GM21515 (cell line): ENCODE data around the gene RHBDF2.

Experiments used
- ATAC-seq: cut with Tn5 transposase; IDR thresholded peaks from one replicate; pipeline ENCODE4 v1.9.1; 2021; ENCODE audit not compliant: unreplicated experiment

Gene RHBDF2

GRCh38 chr17:76441686-76442340 is 59.4 kb downstream of the RHBDF2 start:
- ATAC-seq = no peak

- no peak for ATAC-seq
These were observed 60.4 kb downstream of the RHBDF2 start for GRCh38 chr17:76440751-76441362.

GRCh38 chr17:76439314-76439928 is 61.8 kb downstream of the RHBDF2 start:
- ATAC-seq = no peak

- no peak for ATAC-seq
These were observed 62.3 kb downstream of the RHBDF2 start for GRCh38 chr17:76438906-76439305.

DNA sequence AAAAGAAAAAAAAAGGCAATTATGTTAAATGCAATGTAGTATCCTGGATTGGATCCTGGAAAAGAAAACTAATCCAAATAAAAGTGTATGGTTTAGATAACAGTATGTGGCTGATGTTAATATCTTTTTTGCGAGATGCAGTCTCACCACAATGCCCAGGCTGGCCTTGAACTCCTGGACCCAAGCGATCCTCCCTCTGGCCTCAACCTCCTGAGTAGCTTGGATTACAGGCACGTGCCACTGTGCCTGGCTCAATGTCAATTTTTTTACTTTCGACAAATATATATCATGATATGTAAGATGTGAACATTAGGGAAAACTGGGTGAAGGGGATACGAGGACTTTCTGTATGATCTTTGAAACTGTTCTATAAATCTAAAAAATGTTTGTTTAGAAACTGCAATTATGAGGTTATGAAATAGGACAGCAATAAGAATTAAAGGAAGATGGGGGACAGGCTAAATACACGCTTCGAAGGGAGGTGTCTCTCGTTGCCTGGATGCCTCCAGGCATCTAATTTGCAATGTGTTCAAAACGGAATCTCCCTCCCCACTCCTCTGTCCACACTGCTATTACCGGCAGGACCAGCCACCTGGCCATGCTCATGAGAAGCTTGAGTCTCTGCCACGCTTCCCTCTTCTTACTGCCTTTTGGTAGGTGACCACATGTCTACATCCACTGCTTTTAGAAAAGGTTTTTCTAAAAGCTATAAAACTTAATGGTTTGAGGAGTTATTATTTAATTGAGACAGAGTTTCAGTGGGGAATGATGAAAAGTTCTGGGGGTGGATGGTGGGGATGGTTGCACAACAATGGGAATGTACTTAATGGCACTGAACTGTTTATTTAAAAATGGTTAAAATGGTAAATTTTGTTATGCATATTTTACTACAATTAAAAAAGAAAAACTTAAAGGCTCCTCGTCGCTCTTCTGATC is 63.5 kb downstream of the RHBDF2 start:
- no peak for ATAC-seq

GRCh38 chr17:76435751-76436150 is 65.5 kb downstream of the RHBDF2 start:
- ATAC-seq = no peak

DNA sequence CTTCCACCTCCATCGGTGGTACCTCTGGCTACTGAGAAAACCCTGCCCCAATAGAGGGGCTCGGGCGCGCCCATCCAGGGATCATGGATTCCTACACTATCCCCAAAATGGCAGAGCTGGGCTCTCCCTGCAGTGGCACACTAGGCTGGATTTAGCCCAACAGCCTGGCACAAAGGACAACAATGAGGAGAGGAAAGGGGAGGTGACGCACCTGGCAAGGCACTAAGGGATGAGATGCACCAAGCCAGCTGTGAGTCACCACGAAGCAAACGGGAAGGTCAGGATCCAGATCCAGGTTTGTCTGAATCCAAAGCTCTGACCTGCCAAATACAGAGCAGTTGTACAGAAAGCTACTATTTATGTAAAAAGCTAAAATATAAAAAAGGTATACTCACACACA is 66.4 kb downstream of the RHBDF2 start:
- no peak for ATAC-seq

GRCh38 chr17:76433693-76434092 is 67.5 kb downstream of the RHBDF2 start:
- ATAC-seq = no peak

DNA sequence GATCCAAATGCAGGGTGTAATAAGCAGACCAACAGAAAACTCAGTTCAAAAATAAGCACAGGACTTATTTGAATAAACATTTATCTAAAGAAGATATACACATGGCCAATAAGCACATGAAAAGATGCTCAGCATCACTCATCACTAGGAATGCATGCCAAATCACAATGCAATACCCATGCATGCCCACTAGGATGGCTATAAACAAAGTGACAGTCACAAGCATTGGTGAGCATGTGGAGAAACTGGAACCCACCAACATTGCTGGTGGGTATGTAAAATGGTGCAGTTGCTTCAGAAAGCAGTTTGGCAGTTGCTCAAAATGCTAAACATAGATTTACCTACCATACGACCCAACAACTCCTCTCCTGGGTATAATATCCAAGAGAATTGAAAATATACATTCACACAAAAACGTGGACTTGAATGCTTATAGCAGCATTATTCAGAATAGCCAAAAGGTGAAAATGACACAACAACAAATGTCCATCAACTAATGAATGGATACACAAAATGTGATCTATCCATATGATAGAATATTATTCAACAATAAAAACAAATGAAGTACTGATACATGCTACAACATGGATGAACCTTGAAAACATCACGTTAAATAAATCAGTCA is 68.4 kb downstream of the RHBDF2 start:
- no peak for ATAC-seq

DNA sequence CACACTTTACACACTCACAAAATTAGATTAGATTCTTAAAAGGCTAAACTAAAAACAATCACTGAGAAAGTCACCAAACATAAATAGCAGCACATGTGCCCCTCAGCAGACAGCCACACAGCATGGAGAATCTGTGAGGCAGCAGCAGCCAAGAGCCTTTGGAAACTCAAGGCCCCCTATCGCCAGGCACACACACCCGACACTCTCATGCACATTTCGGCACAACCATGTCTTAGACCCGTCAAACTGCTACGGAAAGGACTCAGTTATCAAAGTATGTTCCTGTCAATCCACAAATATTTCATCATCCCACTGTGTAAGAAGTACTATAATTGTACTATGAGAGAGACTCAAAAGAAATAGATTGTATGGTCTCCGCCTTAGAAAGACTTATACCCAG is 69.2 kb downstream of the RHBDF2 start:
- ATAC-seq = no peak

DNA sequence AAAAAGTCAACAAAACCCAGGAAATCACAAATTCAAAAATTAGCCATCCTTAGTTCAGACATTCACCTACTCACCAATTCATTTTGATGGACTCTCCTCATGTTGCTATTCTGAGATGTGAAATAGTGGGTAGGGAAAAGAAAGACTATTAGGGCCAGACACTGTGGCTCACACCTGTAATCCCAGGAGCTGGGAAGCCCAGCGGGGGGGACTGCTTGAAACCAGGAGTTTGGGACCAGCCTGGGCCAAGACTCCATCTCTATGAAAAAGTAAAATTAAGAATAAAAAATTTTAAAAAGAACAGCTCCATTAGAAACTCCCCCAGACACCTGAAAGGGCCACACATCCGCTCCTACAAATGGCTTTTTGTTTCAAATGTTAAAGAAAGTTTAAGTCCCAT is 69.7 kb downstream of the RHBDF2 start:
- no peak for ATAC-seq

GRCh38 chr17:76428511-76428910 is 72.7 kb downstream of the RHBDF2 start:
- ATAC-seq = no peak

- no peak for ATAC-seq
These were observed 73.6 kb downstream of the RHBDF2 start for GRCh38 chr17:76427501-76428231.

DNA sequence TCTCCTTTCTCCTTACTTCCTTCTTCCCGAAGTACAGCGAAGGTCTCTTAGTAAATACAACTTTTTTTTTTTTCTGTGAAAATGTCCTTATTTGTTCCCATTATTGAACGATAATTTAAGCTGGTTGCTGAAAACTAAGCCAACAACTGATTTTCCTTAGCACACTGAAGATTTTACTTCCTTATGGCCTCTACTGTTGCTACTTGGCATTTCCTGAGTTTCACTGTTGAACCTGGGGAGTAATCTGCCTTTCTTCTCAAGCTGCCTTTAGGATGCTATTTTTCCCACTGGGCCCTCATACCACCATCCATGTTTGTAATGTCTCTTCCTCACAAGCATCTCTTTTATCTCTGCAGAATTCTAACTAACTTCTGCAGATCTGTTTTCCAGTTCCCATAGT is 74.4 kb downstream of the RHBDF2 start:
- ATAC-seq = no peak

DNA sequence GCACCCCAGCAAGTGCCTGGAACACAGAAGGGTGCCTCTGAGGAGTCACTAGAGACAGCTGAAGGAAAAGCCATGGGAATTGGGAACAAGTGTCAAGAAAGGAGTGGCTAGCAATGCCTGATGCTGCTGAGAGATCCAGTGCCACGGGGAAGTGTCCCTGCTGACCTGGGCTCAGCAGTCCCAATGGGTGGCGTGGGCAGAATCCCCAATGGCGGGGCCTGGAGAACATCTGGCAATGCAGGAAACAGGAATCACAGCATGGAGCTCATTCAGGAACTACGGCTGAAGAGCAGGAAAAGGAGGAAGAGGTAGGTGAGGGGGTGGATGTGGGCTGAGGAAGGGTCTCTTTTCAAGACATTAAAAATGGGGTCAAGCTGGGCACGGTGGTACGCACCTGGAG is 78.4 kb downstream of the RHBDF2 start:
- no peak for ATAC-seq

DNA sequence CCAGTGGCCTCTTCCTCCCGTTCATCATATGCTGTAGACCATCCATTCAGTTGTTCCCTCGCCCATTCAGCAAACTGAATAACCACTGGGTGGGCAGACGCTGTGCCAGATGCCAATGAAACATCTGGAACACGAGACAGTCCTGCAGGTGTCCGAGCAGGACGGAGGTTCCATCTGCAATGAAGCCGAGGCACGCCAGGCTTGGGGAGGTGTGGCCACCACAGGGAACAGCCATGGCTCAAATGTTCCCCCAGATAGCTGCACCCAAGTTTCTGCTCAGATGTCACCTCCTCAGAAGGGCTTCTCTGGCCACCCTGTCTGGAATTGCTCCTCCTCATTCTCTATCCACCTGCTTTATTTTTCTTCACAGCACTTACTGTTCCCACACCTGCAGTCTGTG is 78.8 kb downstream of the RHBDF2 start:
- ATAC-seq = no peak

DNA sequence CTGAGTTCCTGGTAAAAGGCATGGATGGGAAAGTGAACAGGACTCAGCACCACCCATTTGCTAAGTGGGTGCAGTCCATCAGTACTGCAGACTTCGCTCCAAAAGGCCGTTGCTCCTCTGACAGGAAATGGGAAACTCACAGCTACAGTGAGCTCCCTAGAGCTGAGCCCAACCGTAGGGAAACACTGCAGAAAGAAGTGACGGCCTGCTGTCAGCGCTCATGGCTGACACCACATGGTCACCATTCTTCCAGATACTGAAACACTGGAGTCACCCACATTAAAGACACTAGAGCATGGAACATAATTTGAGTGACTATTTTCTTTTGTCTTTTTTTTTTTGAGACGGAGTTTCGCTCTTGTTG is 80.2 kb downstream of the RHBDF2 start:
- no peak for ATAC-seq
